Cortex of kidney (tissue), 1 donor: ENCODE data around the gene NDUFAF3.

Experiments used
- DNase-seq: peaks from one replicate; lab custom pipeline; 2025; lab: John Stamatoyannopoulos, UW

The NDUFAF3 gene

GRCh38 chr3:49054344-49054862 is 32.5 kb downstream of the NDUFAF3 start:
- DNase-seq, result no peak

GRCh38 chr3:49057268-49057667 is 35.3 kb downstream of the NDUFAF3 start:
- no peak for DNase-seq

- no peak for DNase-seq
These were observed 36.1 kb downstream of the NDUFAF3 start for GRCh38 chr3:49058011-49058410.
